ENCODE results near the gene NF1.

NF1 gene

GRCh38 chr17:31053071-31053470 is 41.7 kb upstream of the NF1 start:
- Histone ChIP-seq H3K4me1 (ENCODE audit: control insufficient read depth in 2 of 2, insufficient read depth in 1 of 2, low read depth in 1 of 2, low read length in 2 of 2) (no peaks in the 10 kb centered on the region), H3K23ac (ENCODE audit: low read depth, low read length, poor library complexity) (no peak overlapping the region), H2BK12ac (ENCODE audit: low read length) (no peak overlapping the region), H3K4me3 (ENCODE audit: low read length in 2 of 2) (no peak overlapping the region), H4K8ac (ENCODE audit: low read depth, low read length) (no peak overlapping the region), H3K4ac (ENCODE audit: low read length) (no peak overlapping the region), H3K9ac (ENCODE audit: low read depth, low read length, poor library complexity) (no peak overlapping the region), H3K4me2 (ENCODE audit: insufficient read depth, low read length, poor library complexity, severe bottlenecking) (no peak overlapping the region), H3K79me1 (ENCODE audit: low read depth, low read length) (no peaks in the 10 kb centered on the region), H2AK5ac (ENCODE audit: low read depth, low read length) (no peak overlapping the region), H3K27me3 (ENCODE audit: control insufficient read depth in 3 of 3, insufficient read depth in 3 of 3, low read depth in 1 of 3, low read length in 3 of 3) (peaks cover 0 to 5% (median 0%) of the 10 kb centered on the region in 3 experiments), H3K36me3 (replicated peaks in 1 of 2; ENCODE audit: control insufficient read depth in 2 of 2, insufficient read depth in 2 of 2, low read length in 2 of 2) (no peaks in the 10 kb centered on the region), H2AFZ (ENCODE audit: low read length) (no peak overlapping the region), H3K27ac (replicated peaks; ENCODE audit: low read length) (no peak overlapping the region), H2BK120ac (ENCODE audit: low read depth, low read length) (no peak overlapping the region), H2BK15ac (ENCODE audit: low read length) (no peak overlapping the region), H3K9me3 (replicated peaks in 1 of 2; ENCODE audit: control insufficient read depth in 2 of 2, insufficient read depth in 1 of 2, low read depth in 1 of 2, low read length in 2 of 2) (peaks cover 0 to 1% of the 10 kb centered on the region in 2 donors), H3K14ac (ENCODE audit: low read length) (no peak overlapping the region), H4K91ac (ENCODE audit: low read depth, low read length, poor library complexity) (no peak overlapping the region), H2BK5ac (ENCODE audit: low read length) (no peak overlapping the region), H3K18ac (ENCODE audit: low read length) (no peak overlapping the region)
- WGBS, 2 donors (ENCODE audit: extremely low coverage in 2 of 2, insufficient read length in 2 of 2, insufficient replicate concordance in 1 of 2): no CpG with 5 or more reads among the region's 4 CpGs
- DNase-seq (ENCODE audit: low spot score): no peak

- Histone ChIP-seq H4K8ac (ENCODE audit: low read depth, low read length) (no peak overlapping the region), H3K4me2 (ENCODE audit: insufficient read depth, low read length, poor library complexity, severe bottlenecking) (no peak overlapping the region), H3K36me3 (replicated peaks in 1 of 2; ENCODE audit: control insufficient read depth in 2 of 2, insufficient read depth in 2 of 2, low read length in 2 of 2) (no peaks in the 10 kb centered on the region), H3K14ac (ENCODE audit: low read length) (no peak overlapping the region), H3K4me3 (ENCODE audit: low read length in 2 of 2) (no peak overlapping the region), H3K79me1 (ENCODE audit: low read depth, low read length) (no peaks in the 10 kb centered on the region), H3K4me1 (ENCODE audit: control insufficient read depth in 2 of 2, insufficient read depth in 1 of 2, low read depth in 1 of 2, low read length in 2 of 2) (no peaks in the 10 kb centered on the region), H3K9me3 (replicated peaks in 1 of 2; ENCODE audit: control insufficient read depth in 2 of 2, insufficient read depth in 1 of 2, low read depth in 1 of 2, low read length in 2 of 2) (peaks cover 0 to 1% of the 10 kb centered on the region in 2 donors), H3K9ac (ENCODE audit: low read depth, low read length, poor library complexity) (no peak overlapping the region), H2AK5ac (ENCODE audit: low read depth, low read length) (no peak overlapping the region), H2BK120ac (ENCODE audit: low read depth, low read length) (no peak overlapping the region), H3K27me3 (ENCODE audit: control insufficient read depth in 3 of 3, insufficient read depth in 3 of 3, low read depth in 1 of 3, low read length in 3 of 3) (peaks cover 0 to 14% (median 0%) of the 10 kb centered on the region in 3 experiments), H3K27ac (replicated peaks; ENCODE audit: low read length) (no peak overlapping the region), H4K91ac (ENCODE audit: low read depth, low read length, poor library complexity) (no peak overlapping the region), H3K4ac (ENCODE audit: low read length) (no peak overlapping the region), H3K23ac (ENCODE audit: low read depth, low read length, poor library complexity) (no peak overlapping the region), H2BK12ac (ENCODE audit: low read length) (no peak overlapping the region), H2BK15ac (ENCODE audit: low read length) (no peak overlapping the region), H2AFZ (ENCODE audit: low read length) (no peak overlapping the region), H2BK5ac (ENCODE audit: low read length) (no peak overlapping the region), H3K18ac (ENCODE audit: low read length) (no peak overlapping the region)
- WGBS, 2 donors (ENCODE audit: extremely low coverage in 2 of 2, insufficient read length in 2 of 2, insufficient replicate concordance in 1 of 2): no CpG with 5 or more reads among the region's 3 CpGs
- DNase-seq (ENCODE audit: low spot score): no peak
Measured at GRCh38 chr17:31054761-31055160, 40.0 kb upstream of the NF1 start.

GRCh38 chr17:31058976-31059375 is 35.8 kb upstream of the NF1 start:
- no peak overlapping the region for H3K23ac ChIP-seq (ENCODE audit: low read depth, low read length, poor library complexity)
- WGBS, 2 donors (ENCODE audit: extremely low coverage in 2 of 2, insufficient read length in 2 of 2, insufficient replicate concordance in 1 of 2): no CpG with 5 or more reads among the region's 2 CpGs
- H3K4me1 ChIP-seq (ENCODE audit: control insufficient read depth in 2 of 2, insufficient read depth in 1 of 2, low read depth in 1 of 2, low read length in 2 of 2): no peaks in the 10 kb centered on the region
- no peak overlapping the region for H4K91ac ChIP-seq (ENCODE audit: low read depth, low read length, poor library complexity)
- no peaks in the 10 kb centered on the region for H3K36me3 ChIP-seq (replicated peaks in 1 of 2; ENCODE audit: control insufficient read depth in 2 of 2, insufficient read depth in 2 of 2, low read length in 2 of 2)
- H2BK120ac ChIP-seq (ENCODE audit: low read depth, low read length): no peak overlapping the region
- H3K14ac ChIP-seq (ENCODE audit: low read length): no peak overlapping the region
- no peak overlapping the region for H3K4ac ChIP-seq (ENCODE audit: low read length)
- no peak overlapping the region for H2AFZ ChIP-seq (ENCODE audit: low read length)
- no peak overlapping the region for H4K8ac ChIP-seq (ENCODE audit: low read depth, low read length)
- H3K18ac ChIP-seq (ENCODE audit: low read length): no peak overlapping the region
- H3K9me3 ChIP-seq (replicated peaks in 1 of 2; ENCODE audit: control insufficient read depth in 2 of 2, insufficient read depth in 1 of 2, low read depth in 1 of 2, low read length in 2 of 2): no peaks in the 10 kb centered on the region
- no peaks in the 10 kb centered on the region for H3K79me1 ChIP-seq (ENCODE audit: low read depth, low read length)
- H3K4me2 ChIP-seq (ENCODE audit: insufficient read depth, low read length, poor library complexity, severe bottlenecking): no peak overlapping the region
- no peak overlapping the region for H2AK5ac ChIP-seq (ENCODE audit: low read depth, low read length)
- no peak overlapping the region for H3K27ac ChIP-seq (replicated peaks; ENCODE audit: low read length)
- H3K27me3 ChIP-seq (ENCODE audit: control insufficient read depth in 3 of 3, insufficient read depth in 3 of 3, low read depth in 1 of 3, low read length in 3 of 3): peaks cover 0 to 11% (median 0%) of the 10 kb centered on the region in 3 experiments
- H3K4me3 ChIP-seq (ENCODE audit: low read length in 2 of 2): no peak overlapping the region
- no peak overlapping the region for H3K9ac ChIP-seq (ENCODE audit: low read depth, low read length, poor library complexity)
- H2BK5ac ChIP-seq (ENCODE audit: low read length): no peak overlapping the region
- H2BK15ac ChIP-seq (ENCODE audit: low read length): no peak overlapping the region
- no peak overlapping the region for H2BK12ac ChIP-seq (ENCODE audit: low read length)
- no peak for DNase-seq (ENCODE audit: low spot score)

- WGBS, 2 donors (ENCODE audit: extremely low coverage in 2 of 2, insufficient read length in 2 of 2, insufficient replicate concordance in 1 of 2): no CpG with 5 or more reads among the region's 7 CpGs
- Histone ChIP-seq H3K4ac (ENCODE audit: low read length) (no peak overlapping the region), H3K36me3 (replicated peaks in 1 of 2; ENCODE audit: control insufficient read depth in 2 of 2, insufficient read depth in 2 of 2, low read length in 2 of 2) (no peaks in the 10 kb centered on the region)
Measured at GRCh38 chr17:31060791-31061550, 33.8 kb upstream of the NF1 start.

More at GRCh38 chr17:31060791-31061550, 33.8 kb upstream of the NF1 start:
- Histone ChIP-seq H3K4me2 (ENCODE audit: insufficient read depth, low read length, poor library complexity, severe bottlenecking) (no peak overlapping the region), H3K27me3 (ENCODE audit: control insufficient read depth in 3 of 3, insufficient read depth in 3 of 3, low read depth in 1 of 3, low read length in 3 of 3) (peaks cover 0 to 14% (median 0%) of the 10 kb centered on the region in 3 experiments), H3K79me1 (ENCODE audit: low read depth, low read length) (no peaks in the 10 kb centered on the region), H2BK12ac (ENCODE audit: low read length) (no peak overlapping the region), H3K4me1 (ENCODE audit: control insufficient read depth in 2 of 2, insufficient read depth in 1 of 2, low read depth in 1 of 2, low read length in 2 of 2) (no peaks in the 10 kb centered on the region), H3K9me3 (replicated peaks in 1 of 2; ENCODE audit: control insufficient read depth in 2 of 2, insufficient read depth in 1 of 2, low read depth in 1 of 2, low read length in 2 of 2) (no peaks in the 10 kb centered on the region), H2AFZ (ENCODE audit: low read length) (peak overlapping the region; percentile 0), H3K18ac (ENCODE audit: low read length) (peak overlapping the region; percentile 69), H2AK5ac (ENCODE audit: low read depth, low read length) (no peak overlapping the region), H3K27ac (replicated peaks; ENCODE audit: low read length) (no peak overlapping the region), H3K23ac (ENCODE audit: low read depth, low read length, poor library complexity) (no peak overlapping the region), H4K91ac (ENCODE audit: low read depth, low read length, poor library complexity) (no peak overlapping the region), H3K14ac (ENCODE audit: low read length) (no peak overlapping the region), H3K9ac (ENCODE audit: low read depth, low read length, poor library complexity) (no peak overlapping the region), H4K8ac (ENCODE audit: low read depth, low read length) (no peak overlapping the region), H2BK120ac (ENCODE audit: low read depth, low read length) (no peak overlapping the region), H2BK15ac (ENCODE audit: low read length) (no peak overlapping the region), H2BK5ac (ENCODE audit: low read length) (no peak overlapping the region), H3K4me3 (ENCODE audit: low read length in 2 of 2) (no peak overlapping the region)
- no peak for DNase-seq (ENCODE audit: low spot score)
